GM18499 (cell line): ENCODE measurements around the gene AQP2.

Source experiments
- ATAC-seq: cut with Tn5 transposase; IDR thresholded peaks from one replicate; pipeline ENCODE4 v1.9.1; 2021; ENCODE audit warnings: moderate number of reproducible peaks; ENCODE audit not compliant: insufficient read depth, unreplicated experiment

The AQP2 gene

GRCh38 chr12:49954863-49955830, 4.6 kb downstream of the AQP2 start:
- no peak for ATAC-seq

GRCh38 chr12:49955899-49956662, 5.5 kb downstream of the AQP2 start:
- no peak for ATAC-seq

- ATAC-seq, result no peak
Measured at GRCh38 chr12:49956663-49957569, 6.4 kb downstream of the AQP2 start.

GRCh38 chr12:49957570-49957967, 7.0 kb downstream of the AQP2 start:
- ATAC-seq, result no peak

GRCh38 chr12:49959685-49960473, 9.3 kb downstream of the AQP2 start:
- no peak for ATAC-seq

- ATAC-seq, result no peak
Measured at GRCh38 chr12:49960474-49961110, 10.1 kb downstream of the AQP2 start.

GRCh38 chr12:49961111-49961922, 10.8 kb downstream of the AQP2 start, which contains the start of gene AQP5:
Gene AQP5 (plus strand): TSS chr12:49961872. CDS start chr12:49962018, 146 bp downstream.
- no peak for ATAC-seq

GRCh38 chr12:49961993-49962764, 11.6 kb downstream of the AQP2 start:
- no peak for ATAC-seq

- no peak for ATAC-seq
Measured at GRCh38 chr12:49962861-49963765, 12.6 kb downstream of the AQP2 start.

- no peak for ATAC-seq
Measured at GRCh38 chr12:49963976-49964815, 13.7 kb downstream of the AQP2 start.

GRCh38 chr12:49964849-49965624, 14.5 kb downstream of the AQP2 start:
- no peak for ATAC-seq

GRCh38 chr12:49965836-49966235, 15.3 kb downstream of the AQP2 start:
- ATAC-seq, result no peak

GRCh38 chr12:49966511-49967041, 16.0 kb downstream of the AQP2 start:
- ATAC-seq, result no peak

- no peak for ATAC-seq
Measured at GRCh38 chr12:49967042-49967776, 16.7 kb downstream of the AQP2 start.
